Epithelial cell of esophagus (primary cell): ENCODE results near the gene ST3GAL5.

ENCODE experiments used
- DNase-seq: peaks from one replicate; pipeline ENCODE4 v3.0.0; 2010; ENCODE audit warnings: low read depth
- H3K4me3 ChIP-seq: 2 replicates; pipeline ENCODE4 v1.5.1; 2011; ENCODE audit warnings: mild to moderate bottlenecking, low read length, control low read depth
- TF ChIP-seq, protein P1 (sequence below): IDR thresholded peaks from 2 replicates; pipeline ENCODE4 v1.5.1; 2011; ENCODE audit warnings: low read depth, mild to moderate bottlenecking, low read length, control low read depth, inconsistent platforms; ENCODE audit not compliant: insufficient read depth; ENCODE audit errors: missing control alignments

The ST3GAL5 gene

DNA sequence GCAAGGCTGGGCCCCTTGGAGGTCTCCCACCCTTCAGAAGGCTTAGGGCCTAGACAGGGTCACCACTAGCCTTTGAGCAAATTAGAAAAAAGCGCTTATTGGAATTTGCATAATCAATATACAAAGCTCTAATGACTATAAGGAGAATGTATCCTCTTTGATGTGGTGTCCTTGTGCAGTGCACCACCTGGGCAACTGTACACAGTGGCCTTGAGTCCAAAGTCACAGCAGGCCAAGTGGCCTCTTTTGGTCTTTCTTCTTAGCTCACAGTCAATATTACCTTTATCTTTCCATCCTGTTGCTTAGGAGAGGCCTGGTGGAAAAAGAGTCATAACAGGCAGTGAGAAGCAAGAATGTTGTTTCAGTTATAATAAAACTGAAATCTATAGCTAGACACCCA, 19.7 kb upstream of the ST3GAL5 start:
- H3K4me3 ChIP-seq: no peak overlapping the region
- no peak for DNase-seq
- TF ChIP-seq, protein P1, sequence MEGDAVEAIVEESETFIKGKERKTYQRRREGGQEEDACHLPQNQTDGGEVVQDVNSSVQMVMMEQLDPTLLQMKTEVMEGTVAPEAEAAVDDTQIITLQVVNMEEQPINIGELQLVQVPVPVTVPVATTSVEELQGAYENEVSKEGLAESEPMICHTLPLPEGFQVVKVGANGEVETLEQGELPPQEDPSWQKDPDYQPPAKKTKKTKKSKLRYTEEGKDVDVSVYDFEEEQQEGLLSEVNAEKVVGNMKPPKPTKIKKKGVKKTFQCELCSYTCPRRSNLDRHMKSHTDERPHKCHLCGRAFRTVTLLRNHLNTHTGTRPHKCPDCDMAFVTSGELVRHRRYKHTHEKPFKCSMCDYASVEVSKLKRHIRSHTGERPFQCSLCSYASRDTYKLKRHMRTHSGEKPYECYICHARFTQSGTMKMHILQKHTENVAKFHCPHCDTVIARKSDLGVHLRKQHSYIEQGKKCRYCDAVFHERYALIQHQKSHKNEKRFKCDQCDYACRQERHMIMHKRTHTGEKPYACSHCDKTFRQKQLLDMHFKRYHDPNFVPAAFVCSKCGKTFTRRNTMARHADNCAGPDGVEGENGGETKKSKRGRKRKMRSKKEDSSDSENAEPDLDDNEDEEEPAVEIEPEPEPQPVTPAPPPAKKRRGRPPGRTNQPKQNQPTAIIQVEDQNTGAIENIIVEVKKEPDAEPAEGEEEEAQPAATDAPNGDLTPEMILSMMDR: no peak

DNA sequence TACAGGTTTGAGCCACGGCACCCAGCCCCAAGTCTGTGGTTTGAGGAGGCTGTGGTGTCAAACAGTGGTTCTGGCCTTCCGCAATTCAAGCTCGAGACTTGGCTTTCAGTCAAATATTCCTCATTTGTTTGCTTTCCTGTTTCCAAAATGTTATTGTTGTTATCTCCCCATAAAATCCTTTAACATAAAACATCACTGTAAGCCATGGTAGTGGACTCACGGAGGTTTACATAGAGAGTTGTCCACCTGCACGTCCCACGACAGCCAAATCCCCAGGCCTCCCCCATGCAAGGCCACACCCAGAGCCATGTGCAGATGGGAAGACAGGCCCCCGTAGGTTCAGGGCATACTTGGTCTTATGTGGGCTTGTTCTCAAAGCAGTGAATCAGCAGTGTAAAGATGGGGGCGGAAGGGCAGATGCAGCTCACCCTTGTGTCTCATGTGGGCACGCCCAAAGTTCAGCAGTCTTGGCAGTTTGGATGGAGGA, 18.9 kb upstream of the ST3GAL5 start:
- TF ChIP-seq, protein P1: no peak
- no peak overlapping the region for H3K4me3 ChIP-seq
- peak; percentile 97 for DNase-seq

DNA sequence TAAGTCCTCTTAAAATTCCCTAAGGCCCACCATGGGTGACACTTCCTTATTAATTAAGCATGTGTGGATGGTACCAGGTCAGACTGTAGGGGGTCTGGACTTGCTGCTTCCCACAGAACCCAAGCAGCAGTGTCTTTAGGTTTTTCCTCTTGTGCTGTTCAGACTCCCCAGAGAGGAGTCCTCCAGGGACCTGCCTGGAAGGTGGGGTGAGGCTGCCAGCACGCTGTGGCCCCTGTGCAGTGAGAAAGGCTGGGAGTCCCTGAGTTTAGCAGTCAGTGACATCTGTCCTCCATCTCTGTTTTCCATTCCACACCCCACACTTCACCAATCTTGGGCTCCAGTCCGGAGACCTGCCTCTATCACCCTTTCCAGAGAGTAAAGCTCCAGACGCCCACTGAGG, 18.0 kb upstream of the ST3GAL5 start:
- no peak for DNase-seq
- no peak overlapping the region for H3K4me3 ChIP-seq
- TF ChIP-seq, protein P1: no peak

DNA sequence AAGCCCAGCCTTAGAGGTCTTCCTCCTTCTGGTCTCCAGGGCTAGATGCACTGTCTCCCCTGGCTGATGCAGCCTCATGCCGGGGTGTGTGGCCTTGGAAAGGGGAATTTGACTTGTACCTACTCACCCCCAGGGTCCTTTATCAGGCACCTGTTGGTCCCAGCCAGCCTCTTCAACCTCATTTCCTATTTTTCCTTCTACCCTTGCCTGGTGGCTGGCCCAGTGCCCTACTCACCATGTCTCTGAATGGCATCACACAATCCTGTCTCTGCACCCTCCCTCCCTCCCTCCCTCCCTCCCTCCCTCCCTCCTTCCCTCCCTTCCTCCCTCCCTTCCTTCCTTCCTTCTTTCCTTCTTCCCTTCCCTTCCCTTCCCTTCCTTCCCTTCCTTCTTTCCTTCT, 17.1 kb upstream of the ST3GAL5 start:
- H3K4me3 ChIP-seq: no peak overlapping the region
- TF ChIP-seq, protein P1: no peak
- no peak for DNase-seq

DNA sequence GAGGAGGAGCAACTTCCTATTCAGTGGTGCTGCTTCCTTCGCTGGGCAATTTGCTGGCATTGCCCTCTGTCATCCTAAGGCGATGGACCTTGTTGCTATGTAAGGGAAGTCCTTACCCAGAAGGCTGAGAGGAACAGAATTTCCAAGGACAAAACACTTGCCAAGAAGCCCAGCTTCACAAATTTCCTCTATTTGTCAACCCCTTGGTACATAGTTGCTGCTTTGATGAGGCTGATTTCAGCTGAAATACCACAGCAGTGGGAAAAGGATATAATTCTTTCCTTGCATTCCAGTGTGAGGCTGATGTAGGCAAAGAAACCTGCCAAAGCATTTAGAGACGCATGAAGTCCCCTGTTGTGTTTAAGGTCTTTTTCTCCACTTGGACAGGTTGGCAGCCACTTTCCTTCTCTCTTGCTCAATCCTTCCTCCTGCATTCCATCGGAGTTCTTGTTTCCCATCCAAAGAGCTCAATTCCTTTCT, 16.4 kb upstream of the ST3GAL5 start:
- TF ChIP-seq, protein P1: no peak
- no peak overlapping the region for H3K4me3 ChIP-seq
- DNase-seq: no peak

DNA sequence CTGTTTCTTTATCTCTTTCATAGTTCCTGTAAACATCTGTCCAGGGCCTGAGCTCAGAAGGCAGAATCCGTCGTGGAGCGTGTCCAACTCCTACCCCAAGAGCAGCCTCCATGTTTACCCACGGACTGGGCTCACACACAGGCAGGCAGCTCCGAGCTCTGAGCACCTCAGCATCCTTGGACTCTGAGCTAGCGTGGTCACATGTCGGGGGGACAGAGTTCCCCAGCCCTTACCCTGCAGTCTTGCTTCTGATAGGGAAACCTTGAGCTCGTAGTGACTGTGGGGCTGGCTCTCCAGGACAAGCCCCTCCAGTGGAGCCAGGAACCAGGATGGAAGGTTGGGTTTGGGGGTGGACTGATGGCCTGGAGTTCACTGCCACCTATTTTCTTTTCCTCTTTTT, 15.1 kb upstream of the ST3GAL5 start:
- TF ChIP-seq, protein P1: no peak
- H3K4me3 ChIP-seq: no peak overlapping the region
- DNase-seq: no peak

DNA sequence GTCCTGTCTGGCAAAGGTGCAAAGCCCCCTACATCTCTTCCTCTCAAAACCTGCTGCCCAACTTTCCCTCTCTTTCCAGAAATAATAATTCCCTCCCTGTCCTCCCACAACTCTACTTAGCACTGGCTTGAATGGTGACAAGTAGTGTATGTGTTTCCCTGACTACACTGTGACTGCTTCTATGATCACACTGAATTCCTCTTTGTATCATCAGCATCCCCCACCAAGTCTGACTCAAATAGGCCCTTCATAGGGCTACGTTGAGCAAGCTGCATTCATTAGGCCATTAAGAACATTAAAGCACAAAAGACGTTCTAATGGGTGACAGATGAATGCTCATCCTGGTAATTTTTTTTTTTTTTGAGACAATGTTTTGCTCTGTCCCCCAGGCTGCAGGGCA, 13.7 kb upstream of the ST3GAL5 start:
- TF ChIP-seq, protein P1: no peak
- peak; percentile 63 for DNase-seq
- no peak overlapping the region for H3K4me3 ChIP-seq
